HG03135 (cell line): ENCODE measurements around the gene GRSF1.
"Not testable (repeated sequence)": the region's sequence is repeated elsewhere in the genome, so short reads cannot be mapped to it uniquely, and the experiment has no call there.

Experiments used
- ATAC-seq: cut with Tn5 transposase; IDR thresholded peaks from one replicate; pipeline ENCODE4 v1.9.1; 2021; ENCODE audit warnings: mild to moderate bottlenecking, moderate library complexity; ENCODE audit not compliant: unreplicated experiment

GRSF1 gene

DNA sequence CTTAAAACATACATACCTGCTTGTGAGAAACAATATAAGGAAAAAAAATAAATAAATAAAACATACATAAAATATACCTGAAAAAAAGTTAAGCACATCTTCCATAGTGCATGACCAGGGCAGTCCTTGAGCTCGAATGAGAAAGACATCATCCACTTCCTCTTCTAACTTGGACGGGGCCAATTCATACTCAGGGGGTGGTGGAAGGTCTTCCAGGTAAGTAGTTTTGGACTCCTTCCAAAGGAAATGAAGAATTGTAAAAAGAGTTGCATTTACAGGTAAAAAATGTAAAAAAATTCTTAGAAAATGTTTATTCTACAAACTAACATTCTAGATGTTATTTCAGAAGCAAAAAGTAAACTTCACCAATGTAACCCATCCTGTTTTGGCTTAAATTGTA, 3.6 kb downstream of the GRSF1 start:
- ATAC-seq, result no peak

DNA sequence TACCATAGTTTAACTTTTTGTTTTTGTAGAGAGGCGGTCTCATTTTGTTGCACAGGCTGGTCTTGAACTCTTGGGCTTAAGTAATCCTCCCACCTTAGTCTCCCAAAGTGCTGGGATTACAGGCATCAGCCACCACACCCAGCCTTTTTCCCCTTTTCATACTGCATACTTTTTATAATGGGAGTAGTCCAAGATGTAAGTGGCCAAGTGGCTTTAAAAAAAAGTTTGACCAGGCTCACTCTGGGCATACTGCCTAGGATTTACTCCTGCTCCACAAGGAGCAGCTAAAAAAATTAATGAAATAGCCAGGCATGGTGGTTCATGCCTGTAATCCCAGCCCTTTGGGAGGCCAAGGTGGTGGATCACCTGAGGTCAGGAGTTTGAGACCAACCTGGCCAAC, 6.0 kb downstream of the GRSF1 start:
- no peak for ATAC-seq

DNA sequence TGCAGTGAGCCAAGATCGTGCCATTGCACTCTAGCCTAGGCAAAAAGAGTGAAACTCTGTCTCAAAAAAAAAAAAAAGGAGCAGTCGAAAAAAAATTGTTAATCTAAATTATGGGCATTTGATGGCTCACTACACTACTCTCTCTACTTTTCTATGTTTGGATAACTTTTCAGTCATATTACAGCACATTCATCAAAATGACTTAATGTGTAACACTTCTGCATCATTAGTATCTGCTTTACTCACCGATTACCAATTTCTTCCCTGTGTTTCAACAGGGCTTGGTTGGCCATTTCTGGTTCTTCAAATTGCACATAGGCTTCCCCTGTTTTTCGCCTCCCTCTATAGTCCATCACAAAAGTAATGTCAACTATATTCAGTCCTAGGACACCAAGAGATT, 8.4 kb downstream of the GRSF1 start:
- ATAC-seq, result no peak

DNA sequence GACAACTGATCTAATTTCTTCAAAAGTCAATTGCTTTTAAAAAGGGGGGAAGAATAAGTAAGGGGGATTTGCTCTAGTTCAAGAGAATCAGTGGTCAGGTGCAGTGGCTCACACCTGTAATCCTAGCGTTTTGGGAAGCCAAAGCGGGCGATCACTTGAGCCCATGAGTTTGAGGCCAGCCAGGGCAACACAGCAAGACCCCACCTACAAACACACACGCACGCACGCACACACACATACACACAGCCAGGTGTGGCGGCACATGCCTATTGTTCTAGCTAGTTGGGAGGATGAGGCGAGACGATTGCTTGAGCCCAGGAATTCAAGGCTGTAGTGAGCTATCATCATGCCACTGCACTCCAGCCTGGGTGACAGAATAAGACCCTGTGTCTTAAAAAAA, 9.6 kb downstream of the GRSF1 start:
- ATAC-seq, result no peak

DNA sequence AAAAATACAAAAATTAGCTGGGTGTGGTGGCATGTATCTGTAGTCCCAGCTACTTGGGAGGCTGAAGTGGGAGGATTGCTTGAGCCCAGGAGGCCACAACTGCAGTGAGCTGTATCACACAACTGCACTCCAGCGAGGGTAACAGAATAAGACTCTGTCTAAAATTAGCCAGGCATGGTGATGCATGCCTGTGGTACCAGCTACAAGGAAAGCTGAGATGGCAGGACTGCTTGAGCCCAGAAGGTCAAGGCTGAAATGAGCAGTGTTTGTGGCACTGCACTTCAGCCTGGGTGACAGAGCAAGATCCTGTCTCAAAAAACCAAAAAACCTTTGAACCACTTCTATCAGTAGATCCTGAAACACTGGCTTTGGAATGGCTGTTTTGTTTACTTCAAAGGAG, 10.2 kb downstream of the GRSF1 start:
- ATAC-seq, result no peak

DNA sequence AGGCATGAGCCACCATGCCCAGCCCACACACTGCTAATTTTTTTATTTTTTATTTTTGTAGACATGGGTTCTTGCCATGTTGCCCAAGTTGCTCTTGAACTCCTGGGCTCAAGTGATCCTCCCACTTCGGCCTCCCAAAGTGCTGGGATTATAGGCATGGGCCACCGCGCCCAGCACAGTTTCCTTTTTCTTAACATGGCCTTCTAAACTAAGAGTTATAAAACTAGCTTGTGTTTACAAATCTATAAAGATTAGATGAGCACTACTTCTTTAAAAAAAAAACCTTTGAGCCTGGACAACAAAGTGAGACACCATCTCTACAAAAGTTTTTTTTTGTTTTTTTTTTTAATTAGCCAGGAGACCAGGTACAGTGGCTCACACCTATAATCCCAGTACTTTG, 10.7 kb downstream of the GRSF1 start:
- no peak for ATAC-seq

DNA sequence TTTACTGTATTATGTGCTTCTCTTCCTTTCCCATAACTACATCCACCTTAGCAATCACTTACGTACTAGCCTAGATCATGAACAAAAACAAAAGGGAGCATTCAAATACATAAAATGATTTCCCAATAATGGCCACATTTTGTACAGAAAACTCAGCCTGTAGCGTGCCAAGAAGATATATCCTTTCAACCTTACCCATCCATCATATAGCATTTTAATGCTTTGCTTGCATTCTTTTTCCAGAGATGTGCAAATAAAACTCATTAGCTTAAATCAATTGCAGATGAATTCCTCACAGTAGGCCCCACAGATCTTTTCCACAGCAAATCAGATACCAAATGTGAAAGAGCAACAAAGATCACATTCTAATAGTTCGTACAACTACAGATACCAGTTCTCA, 20.8 kb downstream of the GRSF1 start:
- no peak for ATAC-seq

DNA sequence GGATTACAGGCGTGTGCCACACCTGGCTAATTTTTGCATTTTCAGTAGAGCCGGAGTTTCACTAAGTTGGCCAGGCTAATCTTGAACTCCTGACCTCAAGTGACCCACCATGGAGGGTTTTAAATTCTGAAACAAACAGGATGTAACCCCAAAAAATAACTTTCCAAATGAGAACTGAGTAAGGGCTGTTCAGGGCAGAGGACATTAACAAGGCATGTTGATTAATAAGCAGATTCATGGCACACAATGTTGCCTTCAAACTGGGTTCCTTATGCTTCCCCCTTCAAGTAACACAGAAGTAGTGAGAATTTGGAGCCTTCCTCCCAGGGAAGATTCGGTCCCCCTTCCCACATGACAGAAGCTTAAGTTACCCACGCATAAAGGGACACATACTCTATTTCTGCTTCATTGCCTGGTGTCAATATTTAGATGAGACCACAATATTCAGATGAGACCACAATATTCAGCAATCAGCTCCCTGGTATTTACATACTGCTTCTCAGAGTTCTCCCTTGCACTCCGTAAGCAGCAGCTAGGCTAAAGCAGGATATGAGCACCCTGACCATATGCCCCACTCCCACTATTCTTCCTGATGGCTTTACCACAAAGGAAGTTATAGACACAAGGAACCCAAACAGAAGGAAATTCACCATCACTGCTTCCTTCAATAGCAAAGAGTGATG, 21.4 kb downstream of the GRSF1 start:
- no peak for ATAC-seq

DNA sequence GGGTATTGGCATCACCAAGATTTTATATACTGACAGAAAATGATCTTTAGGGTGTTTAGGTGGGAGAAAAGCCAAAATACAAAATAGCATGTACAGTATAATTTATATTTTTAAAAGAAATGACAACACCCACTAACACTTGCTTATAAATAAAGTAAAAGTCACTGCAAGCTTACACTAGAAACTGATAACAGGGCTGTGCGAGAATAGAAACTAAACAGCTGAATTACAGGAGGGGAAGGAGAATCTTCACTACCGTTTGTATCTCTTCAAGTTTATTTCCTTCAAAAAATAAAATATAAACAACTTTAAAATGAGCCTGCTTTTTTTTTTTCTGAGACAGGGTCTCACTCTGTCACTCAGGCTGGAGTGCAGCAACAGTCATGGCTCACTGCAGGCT, 22.8 kb downstream of the GRSF1 start:
- ATAC-seq, result no peak

DNA sequence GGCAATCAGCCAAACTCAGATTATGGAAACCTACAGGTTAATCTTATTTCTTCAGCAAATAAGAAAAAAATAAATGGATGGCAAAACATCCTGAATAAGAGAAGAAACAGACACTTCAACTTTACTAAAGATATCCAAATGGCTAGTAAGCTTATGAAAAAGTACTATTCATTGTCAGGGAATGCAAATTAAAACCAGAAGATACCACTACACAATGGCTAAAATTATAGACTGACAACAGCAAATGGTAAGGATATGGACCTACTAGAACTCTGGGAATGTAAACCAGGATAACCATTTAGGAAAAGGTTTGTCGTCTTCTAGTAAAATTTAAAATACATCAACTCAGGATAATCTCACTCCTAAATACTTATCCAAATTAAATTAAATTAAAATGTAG, 24.3 kb downstream of the GRSF1 start:
- no peak for ATAC-seq

DNA sequence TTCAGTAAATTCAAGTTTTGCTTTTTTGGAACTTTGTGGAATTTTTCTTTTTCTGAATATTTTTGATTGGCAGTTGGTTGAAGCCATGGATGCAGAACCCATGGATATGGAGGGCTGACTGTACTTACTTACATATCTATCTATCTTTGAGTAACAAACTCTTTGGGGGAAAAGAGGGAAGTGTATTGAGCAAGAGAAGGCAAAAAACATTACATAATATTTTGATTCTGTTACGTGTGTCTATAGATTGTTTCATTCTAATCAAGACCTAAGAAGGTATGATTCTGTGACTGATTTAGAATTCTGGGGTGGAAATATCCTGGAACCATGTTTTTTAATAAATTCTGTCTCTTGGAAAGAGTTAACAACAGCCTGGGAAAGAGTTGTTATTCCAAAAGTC, 31.5 kb downstream of the GRSF1 start:
- no peak for ATAC-seq

DNA sequence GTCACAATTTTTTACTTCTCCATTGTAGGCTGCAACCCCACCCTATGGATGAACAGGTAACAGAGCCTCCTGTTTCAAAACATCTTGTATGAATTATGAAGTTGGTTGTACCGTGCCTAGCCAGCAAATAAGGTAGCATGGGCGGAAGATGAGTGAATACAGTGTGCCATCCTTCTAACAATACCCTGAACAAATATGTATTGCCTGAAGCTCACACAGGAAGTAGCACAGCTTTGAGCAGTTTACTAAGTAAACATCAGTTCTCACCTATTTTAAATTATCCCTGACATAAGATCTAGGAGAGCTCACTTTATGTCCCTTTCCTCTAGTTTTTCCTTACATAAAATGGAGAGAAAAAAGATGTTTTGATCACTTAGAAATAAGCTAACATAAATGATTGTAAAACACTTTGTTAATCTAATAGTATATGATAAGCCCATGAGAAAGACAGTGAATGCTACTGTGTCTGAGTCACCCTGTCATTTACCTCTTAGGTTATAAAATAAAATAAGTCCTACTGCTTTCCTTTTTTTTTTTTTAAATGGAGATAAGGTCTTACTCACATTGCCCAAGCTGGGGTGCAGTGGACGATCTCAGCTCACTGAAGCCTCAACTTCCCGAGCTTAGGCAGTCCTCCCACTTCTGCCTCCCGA, 36.6 kb downstream of the GRSF1 start:
- ATAC-seq, result no peak

DNA sequence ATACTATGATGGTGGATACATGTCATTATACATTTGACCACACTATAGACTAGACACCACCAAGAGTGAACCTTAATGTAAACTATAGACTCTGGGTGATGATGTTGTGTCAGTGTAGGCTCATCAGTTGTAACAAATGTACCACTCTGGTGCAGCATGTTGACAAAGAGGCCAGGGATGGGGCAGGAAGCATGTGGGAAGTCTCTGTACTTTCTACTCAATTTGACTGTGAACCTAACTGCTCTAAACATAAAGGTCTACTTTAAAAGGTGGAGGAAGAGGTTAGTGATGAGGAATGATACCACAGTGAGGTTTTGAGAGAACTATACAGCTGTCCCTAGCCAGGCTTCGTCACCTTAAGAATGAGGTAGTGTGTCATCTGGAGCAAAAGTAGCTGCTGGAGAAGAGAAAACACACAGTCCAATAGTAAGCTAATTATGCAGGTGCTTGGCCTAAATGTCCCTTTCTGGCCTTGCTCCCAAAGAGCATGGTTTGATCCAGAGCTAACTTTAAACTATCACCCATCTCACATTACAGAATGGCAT, 38.4 kb downstream of the GRSF1 start:
- no peak for ATAC-seq

DNA sequence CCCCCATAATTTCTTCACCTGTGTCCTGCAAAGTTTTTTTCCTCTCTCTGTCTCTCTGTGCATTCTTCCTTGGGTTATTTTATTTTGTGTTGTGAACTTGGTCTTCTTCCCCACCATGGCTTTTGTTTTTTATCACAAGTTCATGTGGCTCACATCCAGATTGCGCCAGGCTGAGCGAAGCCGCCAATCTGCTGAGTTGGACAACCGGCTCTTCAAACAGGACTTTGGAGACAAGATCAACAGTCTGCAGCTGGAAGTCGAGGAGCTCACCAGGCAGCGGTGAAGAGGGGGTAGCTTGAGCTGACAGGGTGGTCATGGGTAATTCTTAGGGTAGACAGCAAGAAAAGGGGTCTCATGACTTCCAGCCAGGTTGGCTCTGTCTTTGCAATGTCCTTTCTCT, 46.1 kb downstream of the GRSF1 start:
- ATAC-seq, result no peak

DNA sequence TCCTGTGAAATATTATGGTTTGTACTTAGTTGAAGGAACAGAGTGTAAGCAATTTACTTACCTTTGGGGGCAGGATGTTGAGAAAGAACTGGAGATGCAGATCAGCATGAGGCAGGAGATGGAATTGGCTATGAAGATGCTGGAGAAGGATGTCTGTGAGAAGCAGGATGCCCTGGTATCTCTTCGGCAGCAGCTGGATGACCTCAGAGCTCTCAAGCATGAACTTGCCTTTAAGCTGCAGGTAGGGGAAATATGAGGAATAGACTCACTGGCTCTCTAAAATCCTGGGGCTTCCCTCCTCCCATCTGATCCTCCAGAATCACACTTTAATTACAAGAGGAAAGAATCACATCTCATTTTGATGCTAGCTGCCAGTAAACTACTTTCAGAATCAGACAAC, 51.0 kb downstream of the GRSF1 start:
- ATAC-seq, result no peak

DNA sequence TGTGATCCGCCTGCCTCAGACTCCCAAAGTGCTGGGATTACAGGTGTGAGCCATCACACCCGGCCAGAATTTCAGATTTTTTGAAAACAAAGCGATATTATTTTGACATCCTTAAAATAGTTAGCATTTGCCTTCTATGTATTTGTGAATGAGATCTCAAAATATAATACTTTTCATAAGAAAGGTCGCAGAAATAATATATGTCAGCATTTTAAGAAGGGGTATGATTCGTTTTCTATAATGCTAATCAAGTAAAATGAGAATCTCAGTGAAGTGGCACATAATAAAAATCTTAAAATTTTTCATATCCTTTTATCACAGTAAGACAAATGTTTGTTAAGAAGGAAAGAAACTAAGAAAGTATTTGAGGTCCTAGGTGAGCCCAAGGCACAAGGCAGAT, 52.2 kb downstream of the GRSF1 start:
- ATAC-seq, result no peak

DNA sequence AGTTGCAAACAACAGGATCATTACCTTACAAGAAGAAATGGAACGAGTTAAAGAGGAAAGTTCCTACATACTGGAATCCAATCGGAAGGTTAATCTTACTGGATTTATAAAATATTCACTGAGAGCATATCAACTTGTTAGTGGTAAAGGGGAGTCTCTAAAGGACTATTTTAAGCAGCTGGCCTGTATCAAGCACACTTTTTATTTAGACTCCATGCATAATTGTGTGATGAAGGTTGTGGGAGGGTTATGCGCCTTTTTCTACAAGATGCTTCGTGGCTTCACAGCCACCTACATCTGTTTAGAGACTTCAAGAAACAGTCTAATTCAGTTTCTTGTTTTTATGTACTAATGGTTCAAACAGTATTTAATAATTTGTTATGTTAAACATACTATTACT, 56.6 kb downstream of the GRSF1 start:
- ATAC-seq, result no peak

DNA sequence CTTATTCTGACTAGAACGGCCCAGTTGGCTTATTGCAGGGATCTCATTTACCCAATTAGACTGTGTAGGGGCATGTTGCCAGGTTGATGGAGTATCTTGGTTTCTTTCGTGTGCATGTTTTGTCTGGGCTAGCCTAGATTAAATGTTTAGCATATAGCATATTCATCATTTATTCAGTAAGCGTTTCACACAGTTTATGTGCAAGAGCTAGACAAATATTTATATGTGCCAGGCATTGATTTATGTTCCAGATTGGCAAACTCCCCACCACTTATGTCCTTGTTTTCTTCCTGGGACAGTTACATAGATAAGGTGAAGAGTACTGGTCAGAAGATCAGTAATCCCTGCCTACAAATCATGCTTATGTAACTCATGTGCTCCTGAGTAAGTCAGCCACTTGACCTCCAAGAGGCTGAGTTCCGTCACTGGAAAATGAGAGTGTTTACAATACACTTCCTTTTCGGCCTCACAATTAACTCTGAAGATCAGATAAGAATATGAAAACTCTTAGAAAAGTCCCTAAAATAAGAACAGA, 60.7 kb downstream of the GRSF1 start:
- ATAC-seq, result no peak

DNA sequence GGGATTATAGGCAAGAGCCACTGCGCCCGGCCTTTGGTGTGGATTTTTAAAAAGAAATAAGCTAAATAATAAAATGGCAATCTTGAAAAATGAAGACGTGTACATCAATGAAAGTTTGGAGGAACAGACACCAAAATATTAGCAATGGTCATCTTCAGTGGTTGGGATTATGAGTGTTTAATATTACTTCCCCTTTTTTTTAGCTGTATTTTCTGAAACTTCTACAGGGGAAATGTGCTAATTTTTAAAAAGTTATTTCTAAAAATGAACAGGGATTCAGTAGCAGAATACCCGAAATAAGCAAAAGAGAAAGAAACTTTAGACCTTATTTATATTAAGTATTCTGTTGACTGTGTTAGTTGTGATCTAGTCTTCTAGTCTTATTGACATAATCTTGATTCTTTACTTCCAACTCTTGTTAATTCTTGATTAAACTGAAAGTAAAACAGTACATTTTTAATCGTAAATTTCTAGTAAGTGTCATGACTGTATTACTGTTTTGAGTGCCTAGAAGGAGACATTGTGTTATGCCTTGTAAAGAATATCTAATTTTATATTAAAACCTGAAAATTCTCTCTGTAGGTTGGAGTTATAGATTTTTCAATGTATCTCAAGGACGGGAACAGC, 66.6 kb downstream of the GRSF1 start:
- ATAC-seq, result peak; percentile 64

DNA sequence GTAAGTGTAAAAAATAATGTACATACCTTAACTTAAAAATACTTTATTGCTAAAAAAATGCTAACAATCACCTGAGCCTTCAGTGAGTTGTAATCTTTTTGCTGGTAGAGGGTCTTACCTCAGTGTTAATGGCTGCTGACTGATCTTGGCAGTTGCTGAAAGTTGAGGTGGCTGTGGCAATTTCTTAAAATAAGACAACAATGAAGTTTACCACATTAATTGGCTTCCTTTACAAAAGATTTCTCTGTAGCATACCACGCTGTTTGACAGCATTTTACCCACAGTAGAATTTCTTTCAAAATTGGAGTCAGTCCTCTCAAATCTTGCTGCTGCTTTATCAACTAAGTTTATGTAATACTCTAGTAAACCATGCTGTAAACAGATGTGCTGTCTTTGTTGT, 70.3 kb downstream of the GRSF1 start:
- not testable (repeated sequence) for ATAC-seq

DNA sequence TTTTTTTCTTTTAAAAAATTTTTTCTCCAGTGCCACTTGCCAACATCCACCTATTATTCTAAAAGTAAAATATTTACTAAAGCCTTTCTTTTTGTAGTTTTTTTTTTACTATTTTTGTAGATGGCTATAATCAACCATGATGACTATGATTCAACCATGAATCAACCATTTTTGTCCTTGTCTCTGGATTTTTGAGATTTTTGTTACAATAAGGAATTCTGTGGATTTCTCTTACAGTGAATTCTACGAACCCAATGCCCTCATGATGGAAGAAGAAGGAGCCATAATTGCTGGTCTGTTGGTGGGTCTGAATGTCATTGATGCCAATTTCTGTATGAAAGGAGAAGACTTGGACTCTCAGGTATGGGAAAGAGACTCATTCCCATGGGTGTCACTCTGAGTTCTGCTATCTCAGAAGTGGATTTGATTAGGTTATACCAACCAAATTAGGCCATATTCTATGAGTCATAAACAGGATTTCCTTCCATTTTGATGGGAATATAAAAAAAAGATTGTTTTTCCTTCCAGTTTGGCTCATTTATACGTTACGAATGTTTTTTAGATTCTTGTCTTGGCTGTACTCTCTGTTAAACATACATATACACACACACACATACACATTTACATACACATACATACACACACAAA, 71.3 kb downstream of the GRSF1 start:
- no peak for ATAC-seq
